Small intestine (tissue), 7 donors: ENCODE data around the gene BIVM. TPM values are rescaled to one million over a fixed set of nuclear protein-coding genes. Genes with fewer than 3 reads are reported as not detected.
"Not testable (repeated sequence)": the region's sequence is repeated elsewhere in the genome, so short reads cannot be mapped to it uniquely, and the experiment has no call there.

Source experiments
- DNase-seq, 2 donors: peaks; one replicate each; pipeline versions ENCODE4 v3.0.0 to v3.0.0-alpha.2; 2013
- FAIRE-seq: peaks from 2 replicates; lab custom pipeline; 2012; peaks lifted over from hg19 to GRCh38; lab: Jason Lieb, UNC
- H3K27ac ChIP-seq, 3 donors: one replicate each; pipeline ENCODE4 v1.5.1; 2013; ENCODE audit warnings: low read length in 2 of 3, mild to moderate bottlenecking in 2 of 3, control low read depth in 1 of 3, inconsistent platforms in 1 of 3, low read depth in 1 of 3, moderate library complexity in 1 of 3
- H3K27me3 ChIP-seq, 3 donors: one replicate each; pipeline ENCODE4 v1.6.1; 2013; ENCODE audit warnings: low read length in 3 of 3, inconsistent platforms in 1 of 3; ENCODE audit not compliant: control insufficient read depth in 3 of 3, insufficient read depth in 3 of 3
- H3K36me3 ChIP-seq, 3 donors: one replicate each; pipeline ENCODE4 v1.6.1; 2013; ENCODE audit warnings: low read length in 3 of 3, inconsistent platforms in 1 of 3, low read depth in 1 of 3, mild to moderate bottlenecking in 1 of 3, moderate library complexity in 1 of 3; ENCODE audit not compliant: control insufficient read depth in 3 of 3, insufficient read depth in 2 of 3
- H3K4me1 ChIP-seq, 3 donors: one replicate each; pipeline ENCODE4 v1.6.1; 2013; ENCODE audit warnings: low read length in 2 of 3, inconsistent platforms in 1 of 3, low read depth in 1 of 3, mild to moderate bottlenecking in 1 of 3, moderate library complexity in 1 of 3; ENCODE audit not compliant: control insufficient read depth in 3 of 3, insufficient read depth in 2 of 3
- H3K4me3 ChIP-seq, 3 donors: one replicate each; pipeline ENCODE4 v1.5.1; 2013; ENCODE audit warnings: low read length in 3 of 3, control low read depth in 1 of 3, inconsistent platforms in 1 of 3, low read depth in 1 of 3, mild to moderate bottlenecking in 1 of 3, moderate library complexity in 1 of 3
- H3K9me3 ChIP-seq, 2 donors: one replicate each; pipeline ENCODE4 v1.6.1; 2013; ENCODE audit warnings: low read depth in 1 of 2, low read length in 1 of 2; ENCODE audit not compliant: control insufficient read depth in 2 of 2, insufficient read depth in 1 of 2
- WGBS, 3 donors: extraction: QIAGEN DNeasy Blood & Tissue Kit; methylation state at CpG; one replicate each; pipeline ENCODE4 v1.1.7; 2013; 5-methylcytosine and 5-hydroxymethylcytosine counted together
- polyA plus RNA-seq, 4 donors: library from polyadenylated mRNA; stranded (reverse) in 3 of 4; unstranded in 1 of 4; fragments of 200-250 nt in 3 of 4; fragments of 120-200 nt in 1 of 4; gene quantifications; one replicate each; pipeline versions ENCODE4 v1.2.1 to v1.2.3, GENCODE V29; 2013
- donor health status: healthy with polysubstance abuse.
- donor health status: control.
- donor health status: control.
- donor health status: Bipolar disorder and iron deficiency.
- donor health status: healthy.

Gene BIVM
- polyA plus RNA-seq, 4 donors, result 7.3 to 35.6 (median 11.6) TPM

DNA sequence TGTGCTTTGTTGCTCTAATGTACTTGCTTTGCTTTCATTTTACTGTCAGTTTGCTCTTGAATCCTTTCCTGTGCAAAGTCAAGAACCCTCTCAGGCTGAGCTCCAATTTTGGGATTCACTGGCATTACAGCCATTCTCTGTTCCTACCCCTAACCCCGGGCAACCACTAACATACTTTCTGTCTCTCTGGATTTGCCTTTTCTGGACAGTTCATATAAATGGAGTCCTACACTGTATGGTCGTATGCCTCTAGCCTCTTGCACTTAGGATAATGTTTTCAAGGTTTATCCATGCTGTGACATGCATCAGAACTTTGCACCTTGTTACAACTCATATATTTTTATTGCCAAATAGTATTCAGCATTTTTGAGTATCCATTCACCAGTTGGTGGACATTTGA, 22.6 kb upstream of the BIVM start:
- no peaks in the 10 kb centered on the region for H3K36me3 ChIP-seq
- peak overlapping the region in 1 of 3 donors; percentile 74 for H3K27ac ChIP-seq
- H3K27me3 ChIP-seq, result no peaks in the 10 kb centered on the region
- 61 to 85% (median 82%) methylated on average over 2 of the region's 2 CpGs for WGBS, 3 donors
- peaks cover 0 to 14% (median 5%) of the 10 kb centered on the region in 3 donors for H3K4me1 ChIP-seq
- no peak for FAIRE-seq
- H3K4me3 ChIP-seq, result no peak overlapping the region
- peak in 1 of 2 donors; percentile 54 for DNase-seq
- H3K9me3 ChIP-seq, result peaks cover 0 to 3% of the 10 kb centered on the region in 2 donors

DNA sequence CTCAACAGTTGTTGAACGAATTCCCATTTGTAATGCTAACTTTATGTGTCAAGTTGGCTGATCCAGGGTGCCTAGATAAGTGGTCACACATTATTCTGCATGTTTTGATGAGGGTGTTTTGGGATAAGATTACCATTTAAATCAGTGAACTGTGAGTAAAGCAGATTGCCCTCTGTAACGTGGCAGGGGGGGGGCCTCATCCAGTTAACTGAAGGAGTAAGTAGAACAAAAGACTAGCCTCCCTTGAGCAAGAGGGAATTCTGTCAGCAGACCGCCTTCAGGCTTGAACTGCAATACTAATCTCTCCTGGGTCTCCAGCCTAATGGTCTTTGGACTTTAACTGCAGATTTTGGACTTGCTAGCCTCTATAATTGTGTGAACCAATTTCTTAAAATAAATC, 21.2 kb upstream of the BIVM start:
- peak in 1 of 2 donors; percentile 44 for DNase-seq
- peaks cover 0 to 5% (median 0%) of the 10 kb centered on the region in 3 donors for H3K36me3 ChIP-seq
- H3K27ac ChIP-seq, result no peak overlapping the region
- no peaks in the 10 kb centered on the region for H3K27me3 ChIP-seq
- no peak overlapping the region for H3K4me3 ChIP-seq
- H3K9me3 ChIP-seq, result peaks cover 0 to 10% of the 10 kb centered on the region in 2 donors
- no peak for FAIRE-seq
- WGBS, 3 donors, result 80 to 82% (median 82%) methylated on average over 3 of the region's 3 CpGs
- H3K4me1 ChIP-seq, result peaks cover 0 to 11% (median 2%) of the 10 kb centered on the region in 3 donors

DNA sequence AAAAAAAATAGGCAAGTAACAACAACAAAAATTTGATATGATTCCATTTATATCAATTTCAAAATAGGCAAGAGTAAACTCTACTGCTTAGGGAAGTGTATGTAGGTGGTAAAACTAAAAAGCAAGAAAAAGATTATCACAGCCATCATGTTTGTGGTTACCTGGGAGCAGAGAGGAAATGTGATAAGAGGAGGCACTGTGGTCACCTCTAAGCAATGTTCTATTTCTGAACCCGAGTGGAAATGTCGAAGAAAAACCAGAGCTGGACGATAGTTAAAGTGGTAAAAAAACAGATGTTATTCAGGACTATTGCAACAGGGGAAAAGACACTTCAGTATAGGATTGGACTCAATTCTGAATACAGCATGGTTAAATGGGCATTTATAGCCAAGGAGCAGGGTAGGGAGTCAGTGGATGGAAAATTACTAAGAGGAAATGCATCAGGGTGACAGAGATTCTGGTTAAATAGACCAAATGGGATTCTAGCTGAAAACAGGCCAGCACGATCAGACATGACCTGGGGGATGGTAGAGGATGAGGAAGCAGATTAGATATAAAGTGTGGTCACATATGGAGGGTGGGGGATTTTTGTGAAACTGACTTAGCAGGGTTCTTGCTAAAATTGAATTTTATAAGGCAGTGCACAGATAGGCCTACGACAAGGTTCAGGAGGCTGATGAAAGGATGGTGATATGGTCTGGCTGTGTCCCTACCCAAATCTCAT, 19.3 kb upstream of the BIVM start:
- DNase-seq (peak in 1 of 2 donors; percentile 18), FAIRE-seq (no peak)
- peaks cover 0 to 6% (median 2%) of the 10 kb centered on the region in 3 donors for H3K4me1 ChIP-seq
- H3K4me3 ChIP-seq, result no peak overlapping the region
- no peak overlapping the region for H3K27ac ChIP-seq
- 58 to 80% (median 78%) methylated on average over 5 of the region's 5 CpGs for WGBS, 3 donors
- peaks cover 0 to 7% of the 10 kb centered on the region in 2 donors for H3K9me3 ChIP-seq
- H3K36me3 ChIP-seq, result peaks cover 0 to 5% (median 0%) of the 10 kb centered on the region in 3 donors
- no peaks in the 10 kb centered on the region for H3K27me3 ChIP-seq

DNA sequence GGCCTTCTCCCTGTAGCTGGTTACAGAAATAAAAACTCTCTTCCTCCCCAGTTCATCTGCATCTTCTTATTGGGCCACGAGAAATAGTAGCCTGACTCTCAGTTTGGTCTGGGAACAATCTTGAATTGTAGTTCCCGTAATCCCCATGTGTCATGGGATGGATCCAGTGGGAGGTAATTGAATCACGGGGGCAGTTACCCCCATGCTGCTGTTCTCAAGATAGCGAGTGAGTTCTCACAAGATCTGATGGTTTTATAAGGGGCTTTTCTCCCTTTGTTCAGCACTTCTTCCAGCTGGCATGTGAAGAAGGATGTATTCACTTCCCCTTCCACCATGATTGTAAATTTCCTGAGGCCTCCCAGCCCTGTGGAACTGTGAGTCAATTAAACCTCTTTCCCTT, 18.3 kb upstream of the BIVM start:
- 83 to 92% (median 92%) methylated on average over 4 of the region's 4 CpGs for WGBS, 3 donors
- H3K27me3 ChIP-seq, FAIRE-seq, H3K4me1 ChIP-seq, H3K27ac ChIP-seq, H3K9me3 ChIP-seq, H3K36me3 ChIP-seq, H3K4me3 ChIP-seq, DNase-seq: not testable (repeated sequence)

DNA sequence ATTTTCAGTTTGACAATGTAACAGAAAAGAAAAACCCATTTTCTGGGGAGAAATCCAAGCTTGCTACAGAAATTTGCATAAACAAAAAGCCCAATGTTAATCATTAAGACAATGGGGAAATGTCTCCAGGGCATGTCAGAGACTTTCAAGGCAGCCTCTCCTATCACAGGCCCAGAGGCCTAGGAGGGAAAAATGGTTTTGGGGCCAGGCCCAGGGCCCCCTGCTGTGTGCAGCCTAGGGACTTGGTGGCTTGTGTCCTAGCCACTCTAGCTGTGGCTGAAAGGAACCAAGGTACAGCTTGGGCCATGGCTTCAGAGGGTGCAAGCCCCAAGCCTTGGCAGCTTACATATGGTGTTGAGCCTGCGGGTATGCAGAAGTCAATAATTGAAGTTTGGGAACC, 17.3 kb upstream of the BIVM start:
- H3K27me3 ChIP-seq, result no peaks in the 10 kb centered on the region
- DNase-seq (no peak), FAIRE-seq (no peak)
- peaks cover 0 to 2% (median 2%) of the 10 kb centered on the region in 3 donors for H3K4me1 ChIP-seq
- no peak overlapping the region for H3K4me3 ChIP-seq
- WGBS, 3 donors, result 93 to 97% (median 94%) methylated on average over 1 of the region's 1 CpG
- H3K27ac ChIP-seq, result no peak overlapping the region
- H3K36me3 ChIP-seq, result peaks cover 0 to 5% (median 0%) of the 10 kb centered on the region in 3 donors
- H3K9me3 ChIP-seq, result peaks cover 0 to 7% of the 10 kb centered on the region in 2 donors

DNA sequence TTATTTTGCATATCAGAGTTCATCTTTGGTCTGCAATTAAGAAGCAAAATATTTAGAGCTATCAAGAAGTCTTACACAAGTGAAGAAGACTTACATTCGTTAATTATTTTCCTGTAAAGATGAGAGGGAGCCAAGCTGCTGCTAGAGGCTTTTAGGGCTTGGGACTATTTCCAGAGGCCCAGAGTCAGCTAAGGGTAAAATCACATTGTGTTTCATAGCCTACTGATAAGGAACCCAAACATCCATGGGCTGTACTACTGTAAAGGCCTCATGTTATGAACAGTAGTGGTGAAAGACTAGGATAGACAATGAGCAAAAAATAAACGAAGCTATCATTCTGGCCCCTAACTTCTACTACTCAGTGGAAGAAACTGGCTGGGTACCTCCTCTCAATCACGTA, 14.4 kb upstream of the BIVM start:
- no peak for FAIRE-seq
- Histone ChIP-seq H3K27ac (no peak overlapping the region), H3K27me3 (no peaks in the 10 kb centered on the region), H3K4me1 (no peaks in the 10 kb centered on the region), H3K9me3 (peaks cover 0 to 7% of the 10 kb centered on the region in 2 donors), H3K36me3 (peaks cover 0 to 8% (median 2%) of the 10 kb centered on the region in 3 donors), H3K4me3 (no peak overlapping the region)
- whole genome bisulfite sequencing, 3 donors, result 68 to 82% (median 80%) methylated on average over 3 of the region's 3 CpGs
- DNase-seq, result peak in 1 of 2 donors; percentile 21

DNA sequence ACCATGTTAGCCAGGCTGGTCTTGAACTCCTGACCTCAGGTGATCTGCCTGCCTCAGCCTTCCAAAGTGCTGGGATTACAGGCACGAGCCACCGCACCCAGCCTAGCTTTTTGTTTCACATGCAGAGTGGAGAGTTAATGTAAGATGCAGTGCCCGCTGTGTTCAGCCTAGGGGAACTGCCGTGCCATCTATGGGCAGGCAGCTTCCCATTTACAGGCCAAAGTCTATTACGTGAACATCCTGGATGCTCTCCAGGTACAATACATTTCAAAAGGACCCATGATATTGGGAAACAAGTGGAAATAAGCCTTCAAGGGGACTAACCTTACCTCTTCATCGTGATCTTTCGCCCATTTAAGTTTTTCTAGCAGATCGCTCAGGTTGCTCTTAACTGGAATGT, 10.2 kb upstream of the BIVM start:
- WGBS, 3 donors, result 73 to 93% (median 74%) methylated on average over 8 of the region's 8 CpGs
- Histone ChIP-seq H3K36me3 (peaks cover 2 to 12% (median 2%) of the 10 kb centered on the region in 3 donors), H3K4me1 (no peaks in the 10 kb centered on the region), H3K27ac (no peak overlapping the region), H3K27me3 (no peaks in the 10 kb centered on the region), H3K9me3 (no peaks in the 10 kb centered on the region), H3K4me3 (no peak overlapping the region)
- FAIRE-seq (no peak), DNase-seq (no peak)

DNA sequence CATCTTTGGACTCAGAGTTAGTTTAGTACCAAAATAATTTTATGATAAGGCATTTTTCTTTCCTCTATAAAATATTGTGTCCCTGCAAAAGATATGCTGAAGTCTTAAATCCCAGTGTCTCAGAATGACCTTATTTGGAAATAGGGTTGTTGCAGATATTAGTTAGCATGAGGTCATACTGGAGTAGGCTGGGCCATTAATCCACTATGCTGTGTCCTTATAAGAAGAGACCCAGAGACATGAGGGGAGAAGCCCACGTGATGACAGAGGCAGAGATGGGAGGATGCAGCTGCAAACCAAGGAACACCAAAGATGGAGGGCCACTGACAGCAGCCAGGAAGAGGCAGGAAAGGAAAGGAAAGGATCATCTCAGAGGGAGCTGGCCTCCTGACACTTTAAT, 6.5 kb upstream of the BIVM start:
- DNase-seq, result no peak
- Histone ChIP-seq H3K36me3 (peaks cover 2 to 21% (median 2%) of the 10 kb centered on the region in 3 donors), H3K4me3 (no peak overlapping the region), H3K9me3 (no peaks in the 10 kb centered on the region), H3K4me1 (no peaks in the 10 kb centered on the region), H3K27ac (no peak overlapping the region), H3K27me3 (no peaks in the 10 kb centered on the region)
- WGBS, 3 donors, result 71 to 81% (median 76%) methylated on average over 1 of the region's 1 CpG
- FAIRE-seq, result no peak
